ENCODE data around the gene SLC43A3. TPM values are rescaled to one million over a fixed set of nuclear protein-coding genes. Genes with fewer than 3 reads are reported as not detected.

SLC43A3 gene
- total RNA-seq, 1 donor from 2014 or later: 53.5 TPM

DNA sequence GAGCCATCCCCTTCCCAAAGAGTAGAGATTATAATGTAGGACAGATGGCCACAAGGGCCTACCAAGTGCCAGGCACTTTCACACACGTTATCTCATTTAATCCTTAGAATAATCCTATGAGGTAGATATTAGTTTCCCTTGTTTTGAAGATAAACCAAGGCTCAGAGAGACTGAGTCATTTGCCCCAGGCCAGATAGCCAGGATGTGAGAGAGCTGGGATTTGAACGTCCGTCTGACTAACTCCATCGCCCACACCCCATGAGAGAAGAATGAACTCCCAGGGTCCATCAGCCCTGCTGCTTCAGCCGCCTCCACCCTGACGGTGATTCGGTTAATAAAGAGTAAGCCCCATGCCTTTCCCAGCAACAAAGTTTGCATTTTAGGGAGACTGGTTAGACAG, 56.7 kb downstream of the SLC43A3 start:
- TF ChIP-seq POLR2A (IDR thresholded peaks at IDR 0.05) (no peak), POLR2AphosphoS5 (IDR thresholded peaks at IDR 0.05; ENCODE audit: insufficient read depth in 1 of 2, low read depth in 1 of 2) (no peak)
- TF ChIP-seq, protein P1, sequence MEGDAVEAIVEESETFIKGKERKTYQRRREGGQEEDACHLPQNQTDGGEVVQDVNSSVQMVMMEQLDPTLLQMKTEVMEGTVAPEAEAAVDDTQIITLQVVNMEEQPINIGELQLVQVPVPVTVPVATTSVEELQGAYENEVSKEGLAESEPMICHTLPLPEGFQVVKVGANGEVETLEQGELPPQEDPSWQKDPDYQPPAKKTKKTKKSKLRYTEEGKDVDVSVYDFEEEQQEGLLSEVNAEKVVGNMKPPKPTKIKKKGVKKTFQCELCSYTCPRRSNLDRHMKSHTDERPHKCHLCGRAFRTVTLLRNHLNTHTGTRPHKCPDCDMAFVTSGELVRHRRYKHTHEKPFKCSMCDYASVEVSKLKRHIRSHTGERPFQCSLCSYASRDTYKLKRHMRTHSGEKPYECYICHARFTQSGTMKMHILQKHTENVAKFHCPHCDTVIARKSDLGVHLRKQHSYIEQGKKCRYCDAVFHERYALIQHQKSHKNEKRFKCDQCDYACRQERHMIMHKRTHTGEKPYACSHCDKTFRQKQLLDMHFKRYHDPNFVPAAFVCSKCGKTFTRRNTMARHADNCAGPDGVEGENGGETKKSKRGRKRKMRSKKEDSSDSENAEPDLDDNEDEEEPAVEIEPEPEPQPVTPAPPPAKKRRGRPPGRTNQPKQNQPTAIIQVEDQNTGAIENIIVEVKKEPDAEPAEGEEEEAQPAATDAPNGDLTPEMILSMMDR (IDR thresholded peaks at IDR 0.05): no peak
- DNase-seq (ENCODE audit: extremely low spot score in 2 of 2): no peak
- H3K36me3 ChIP-seq: no peaks in the 10 kb centered on the region
- no peaks in the 10 kb centered on the region for H3K4me1 ChIP-seq
- H3K9me3 ChIP-seq: no peaks in the 10 kb centered on the region
- H3K27ac ChIP-seq: no peak overlapping the region
- H3K4me3 ChIP-seq: no peak overlapping the region
- intact Hi-C loops (cut with DNase I): no loop called here
- no peaks in the 10 kb centered on the region for H3K27me3 ChIP-seq

DNA sequence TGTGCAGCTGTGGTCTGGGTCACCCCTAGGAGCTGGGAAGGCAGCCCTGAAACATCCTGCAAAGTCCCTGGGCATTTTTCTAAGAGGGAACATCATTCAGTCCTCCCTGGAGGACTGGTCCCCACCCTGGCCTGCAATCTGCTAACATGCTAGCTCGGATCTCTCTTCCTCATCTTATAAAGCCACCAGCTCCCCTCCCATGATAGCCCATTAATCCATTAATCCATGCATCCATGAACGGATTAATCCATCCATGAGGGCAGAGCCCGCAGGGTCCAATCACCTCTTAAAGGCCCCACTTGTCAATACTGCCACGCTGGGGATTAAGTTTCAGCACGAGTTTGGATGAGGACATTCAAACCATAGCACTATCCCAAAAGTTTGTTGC, 58.1 kb downstream of the SLC43A3 start:
- no peak for DNase-seq (ENCODE audit: extremely low spot score in 2 of 2)

DNA sequence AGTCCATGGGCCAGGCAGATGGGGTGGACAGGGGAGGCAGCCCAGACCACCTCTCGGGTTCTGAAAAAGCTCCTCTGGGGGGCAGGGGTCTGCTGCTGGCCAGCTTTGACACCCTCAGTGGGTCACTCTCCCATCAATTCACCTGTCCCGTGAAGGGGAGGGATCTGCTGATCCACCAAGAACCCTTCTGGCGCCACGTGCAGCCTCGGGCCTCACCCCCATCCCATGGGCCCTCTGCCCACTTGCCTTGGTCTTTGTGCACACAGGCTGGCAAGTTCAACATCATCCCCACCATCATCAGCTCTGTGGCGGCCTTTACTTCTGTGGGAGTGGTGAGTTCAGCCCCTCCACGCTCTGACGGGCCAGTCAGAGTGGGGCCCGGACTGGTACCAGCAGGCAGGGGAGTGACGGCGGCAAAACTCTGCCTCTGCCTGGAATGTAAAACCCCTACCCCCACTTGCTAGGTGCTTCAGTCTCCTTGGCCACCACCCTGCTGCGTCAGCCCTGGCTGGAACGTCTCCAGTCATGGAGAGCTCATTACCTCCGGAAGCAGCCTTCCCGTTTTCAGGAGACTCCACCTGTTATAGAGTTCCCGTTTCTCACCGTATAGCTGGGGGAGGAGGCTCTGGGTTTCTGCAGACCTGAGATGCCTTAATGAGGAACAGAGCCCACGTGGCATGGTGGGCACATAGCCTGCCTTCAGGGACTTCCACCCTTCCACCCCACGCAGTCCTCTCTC, 58.6 kb downstream of the SLC43A3 start:
- intact Hi-C loops (cut with DNase I): no loop called here
- no peaks in the 10 kb centered on the region for H3K9me3 ChIP-seq
- no peak overlapping the region for H3K27ac ChIP-seq
- DNase-seq (ENCODE audit: extremely low spot score in 2 of 2): no peak
- TF ChIP-seq, protein P1 (IDR thresholded peaks at IDR 0.05): no peak
- TF ChIP-seq POLR2A (IDR thresholded peaks at IDR 0.05) (no peak), POLR2AphosphoS5 (IDR thresholded peaks at IDR 0.05; ENCODE audit: insufficient read depth in 1 of 2, low read depth in 1 of 2) (no peak)
- H3K36me3 ChIP-seq: no peaks in the 10 kb centered on the region
- H3K4me1 ChIP-seq: no peaks in the 10 kb centered on the region
- H3K27me3 ChIP-seq: no peaks in the 10 kb centered on the region
- no peak overlapping the region for H3K4me3 ChIP-seq

More for the DNA sequence above, 58.1 kb downstream of the SLC43A3 start:
- no peak overlapping the region for H3K27ac ChIP-seq
- no peak overlapping the region for H3K4me3 ChIP-seq
- no peaks in the 10 kb centered on the region for H3K9me3 ChIP-seq
- no peaks in the 10 kb centered on the region for H3K36me3 ChIP-seq
- H3K4me1 ChIP-seq: no peaks in the 10 kb centered on the region
- H3K27me3 ChIP-seq: no peaks in the 10 kb centered on the region
- TF ChIP-seq, protein P1 (IDR thresholded peaks at IDR 0.05): no peak
- no peak for TF ChIP-seq POLR2A (IDR thresholded peaks at IDR 0.05)
- no peak for TF ChIP-seq POLR2AphosphoS5 (IDR thresholded peaks at IDR 0.05; ENCODE audit: insufficient read depth in 1 of 2, low read depth in 1 of 2)
- intact Hi-C loops (cut with DNase I): no loop called here

DNA sequence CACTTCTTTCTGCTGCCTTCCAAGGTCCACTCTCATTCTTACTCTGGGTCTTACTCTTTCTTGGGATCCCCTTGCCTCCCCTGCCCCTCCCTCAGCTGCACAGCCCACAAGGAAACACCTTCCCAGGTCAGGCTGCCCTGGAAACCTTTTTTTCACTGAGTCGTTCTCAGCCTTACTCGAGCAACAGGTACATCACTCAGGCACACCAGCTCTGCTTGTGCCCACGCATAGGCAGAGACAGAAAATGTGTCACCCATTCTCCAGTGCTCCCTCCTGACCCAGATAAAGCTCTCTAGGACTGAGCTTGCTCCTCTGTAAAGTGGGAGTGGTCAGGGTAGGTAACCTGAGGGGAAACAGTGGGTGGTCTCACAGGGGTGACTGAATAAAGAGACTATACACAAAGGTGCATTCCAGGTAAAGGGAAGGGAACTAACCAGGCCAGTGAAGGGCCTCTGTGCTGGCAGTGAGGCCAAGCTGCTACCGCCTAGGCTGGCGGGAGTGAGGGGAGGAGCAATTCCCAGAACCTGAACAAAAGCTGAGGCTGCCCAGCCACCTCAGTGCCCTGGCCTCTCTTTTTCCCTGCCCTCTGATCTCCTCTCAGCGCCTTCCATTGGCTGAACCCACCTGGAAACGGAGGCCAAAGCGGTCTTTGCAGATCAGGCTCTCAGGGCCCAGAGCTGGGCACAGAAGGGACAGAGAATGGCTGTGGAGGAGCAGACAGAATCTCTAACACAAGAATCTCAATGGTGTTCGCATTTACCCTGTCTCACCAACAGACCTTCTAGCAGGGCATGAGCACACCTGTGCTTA, 61.9 kb downstream of the SLC43A3 start:
- H3K27me3 ChIP-seq: no peaks in the 10 kb centered on the region
- no peaks in the 10 kb centered on the region for H3K9me3 ChIP-seq
- DNase-seq (ENCODE audit: extremely low spot score in 2 of 2): no peak
- intact Hi-C loops (cut with DNase I): no loop called here
- H3K36me3 ChIP-seq: no peaks in the 10 kb centered on the region
- no peak overlapping the region for H3K27ac ChIP-seq
- H3K4me3 ChIP-seq: no peak overlapping the region
- TF ChIP-seq, protein P1 (IDR thresholded peaks at IDR 0.05): no peak
- no peak for TF ChIP-seq POLR2AphosphoS5 (IDR thresholded peaks at IDR 0.05; ENCODE audit: insufficient read depth in 1 of 2, low read depth in 1 of 2)
- no peak for TF ChIP-seq POLR2A (IDR thresholded peaks at IDR 0.05)
- H3K4me1 ChIP-seq: no peaks in the 10 kb centered on the region

All from vagina (tissue), 2 donors.